ENCODE data around the gene CHRM4.

The CHRM4 gene

DNA sequence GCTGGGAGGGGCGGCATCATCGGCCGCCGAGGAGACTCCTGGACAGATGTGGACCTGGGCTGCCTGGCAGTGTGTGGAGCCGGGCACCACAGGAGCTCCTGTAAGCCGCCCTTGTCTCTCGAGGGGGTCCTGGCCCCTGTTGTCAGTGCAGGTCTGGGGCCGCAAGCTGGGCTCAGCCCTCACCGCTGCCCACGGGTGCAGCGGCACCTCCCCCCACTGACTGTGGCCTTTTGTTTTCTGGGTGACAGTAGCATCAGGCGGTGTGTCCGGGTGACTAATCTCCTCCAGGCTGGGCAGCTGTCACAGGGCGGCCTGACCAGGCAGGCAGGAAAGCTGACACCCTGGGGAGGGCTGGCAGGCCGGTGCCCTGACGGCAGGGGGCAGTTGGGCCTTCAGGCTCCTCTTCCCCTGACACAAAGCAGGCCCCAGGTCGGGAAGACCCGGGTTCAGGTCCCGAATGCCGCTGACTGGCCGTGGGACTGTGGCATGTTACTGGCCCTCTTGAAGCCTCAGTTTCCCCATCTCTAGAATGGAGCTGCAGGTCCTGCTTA lies 28.0 kb downstream of the CHRM4 start:
- H3K4me2 ChIP-seq (ENCODE audit: low read length), result peak overlapping the region; percentile 74
- peaks cover 25% of the 10 kb centered on the region for H3K4me1 ChIP-seq
- H2AFZ ChIP-seq, result no peak overlapping the region
- no peaks in the 10 kb centered on the region for H3K9me3 ChIP-seq (ENCODE audit: control insufficient read depth, low read length)
- H3K4me3 ChIP-seq (ENCODE audit: low read depth, low read length), result peak overlapping the region; percentile 11
- TF ChIP-seq, protein P1, sequence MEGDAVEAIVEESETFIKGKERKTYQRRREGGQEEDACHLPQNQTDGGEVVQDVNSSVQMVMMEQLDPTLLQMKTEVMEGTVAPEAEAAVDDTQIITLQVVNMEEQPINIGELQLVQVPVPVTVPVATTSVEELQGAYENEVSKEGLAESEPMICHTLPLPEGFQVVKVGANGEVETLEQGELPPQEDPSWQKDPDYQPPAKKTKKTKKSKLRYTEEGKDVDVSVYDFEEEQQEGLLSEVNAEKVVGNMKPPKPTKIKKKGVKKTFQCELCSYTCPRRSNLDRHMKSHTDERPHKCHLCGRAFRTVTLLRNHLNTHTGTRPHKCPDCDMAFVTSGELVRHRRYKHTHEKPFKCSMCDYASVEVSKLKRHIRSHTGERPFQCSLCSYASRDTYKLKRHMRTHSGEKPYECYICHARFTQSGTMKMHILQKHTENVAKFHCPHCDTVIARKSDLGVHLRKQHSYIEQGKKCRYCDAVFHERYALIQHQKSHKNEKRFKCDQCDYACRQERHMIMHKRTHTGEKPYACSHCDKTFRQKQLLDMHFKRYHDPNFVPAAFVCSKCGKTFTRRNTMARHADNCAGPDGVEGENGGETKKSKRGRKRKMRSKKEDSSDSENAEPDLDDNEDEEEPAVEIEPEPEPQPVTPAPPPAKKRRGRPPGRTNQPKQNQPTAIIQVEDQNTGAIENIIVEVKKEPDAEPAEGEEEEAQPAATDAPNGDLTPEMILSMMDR (IDR thresholded peaks at IDR 0.05), result no peak
- H3K79me2 ChIP-seq, result peaks cover 18% of the 10 kb centered on the region
- H3K9ac ChIP-seq, result peak overlapping the region; percentile 37
- peak overlapping the region; percentile 97 for H3K27ac ChIP-seq
- H3K36me3 ChIP-seq (ENCODE audit: control insufficient read depth, insufficient read depth, low read length), result no peaks in the 10 kb centered on the region
- H3K27me3 ChIP-seq (ENCODE audit: control insufficient read depth, insufficient read depth, low read length), result no peaks in the 10 kb centered on the region

DNA sequence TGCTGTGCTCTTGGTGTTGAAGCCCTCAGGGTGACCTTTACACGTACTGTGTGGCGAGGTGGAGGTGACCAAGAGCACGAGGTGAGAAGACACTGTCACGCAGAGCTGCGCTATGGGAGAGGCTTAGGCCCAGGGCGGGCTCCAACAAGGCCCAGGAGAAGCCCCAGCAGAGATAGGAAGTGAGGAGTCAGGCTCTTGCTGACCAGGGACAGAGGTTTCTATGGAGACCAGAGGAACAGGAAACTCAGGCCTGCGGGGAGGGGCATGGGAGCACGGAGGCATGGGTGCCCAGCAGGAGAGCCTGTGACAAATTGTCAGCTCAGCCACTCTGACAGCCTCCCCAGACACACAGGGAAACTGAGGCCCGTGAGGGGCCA lies 28.6 kb downstream of the CHRM4 start:
- Histone ChIP-seq H3K4me1 (peaks cover 25% of the 10 kb centered on the region), H3K4me2 (ENCODE audit: low read length) (peak overlapping the region; percentile 74), H3K27me3 (ENCODE audit: control insufficient read depth, insufficient read depth, low read length) (no peaks in the 10 kb centered on the region), H3K4me3 (ENCODE audit: low read depth, low read length) (peak overlapping the region; percentile 27), H3K9ac (no peak overlapping the region), H3K79me2 (peaks cover 18% of the 10 kb centered on the region), H3K27ac (peak overlapping the region; percentile 97), H3K36me3 (ENCODE audit: control insufficient read depth, insufficient read depth, low read length) (no peaks in the 10 kb centered on the region), H3K9me3 (ENCODE audit: control insufficient read depth, low read length) (no peaks in the 10 kb centered on the region), H2AFZ (peak overlapping the region; percentile 64)
- TF ChIP-seq, protein P1 (IDR thresholded peaks at IDR 0.05), result no peak

DNA sequence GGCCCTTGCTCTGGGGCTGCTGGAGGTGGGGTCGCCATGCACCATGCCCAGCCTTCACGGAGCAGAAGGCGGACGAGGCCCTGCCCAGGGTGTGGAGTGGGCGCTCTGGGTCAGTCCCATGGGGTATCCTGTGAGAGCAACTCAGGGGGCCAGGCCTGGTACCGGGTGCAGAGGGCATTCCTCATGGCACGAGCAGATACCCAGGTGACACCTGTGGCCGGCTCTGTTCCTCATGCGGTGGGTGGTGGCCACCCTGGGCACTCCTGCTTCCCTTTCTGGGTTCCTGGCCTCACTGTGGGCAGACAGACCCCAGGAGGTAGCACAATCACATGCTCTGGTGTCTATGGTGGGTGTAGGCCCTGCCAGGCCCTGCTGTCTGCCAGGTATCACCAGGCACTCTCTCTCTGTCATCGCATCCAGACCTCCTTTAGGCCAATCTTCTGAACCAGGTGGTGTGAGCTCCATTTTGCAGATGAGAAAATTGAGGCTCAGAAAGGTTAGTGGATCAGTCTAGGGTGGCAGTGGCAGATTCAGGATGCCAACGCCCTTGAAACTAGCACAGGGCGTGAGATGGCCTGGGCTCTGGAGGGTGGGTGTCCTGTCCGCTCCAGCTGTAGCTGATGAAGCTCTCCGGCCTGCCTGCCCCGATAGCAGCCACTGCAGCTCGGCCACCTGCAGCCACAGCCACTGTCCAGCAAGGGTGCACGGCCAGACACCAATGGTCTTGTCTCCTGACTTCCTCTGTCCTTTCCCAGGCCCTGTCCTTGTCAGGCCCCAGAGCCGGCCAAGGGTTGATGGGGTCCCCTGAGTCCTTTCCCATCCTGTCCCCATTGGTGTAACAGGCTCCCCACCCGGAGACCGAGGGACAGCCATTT lies 29.2 kb downstream of the CHRM4 start:
- Histone ChIP-seq H3K4me3 (ENCODE audit: low read depth, low read length) (peak overlapping the region; percentile 27), H3K9ac (no peak overlapping the region), H3K9me3 (ENCODE audit: control insufficient read depth, low read length) (no peaks in the 10 kb centered on the region), H3K27me3 (ENCODE audit: control insufficient read depth, insufficient read depth, low read length) (no peaks in the 10 kb centered on the region), H3K4me2 (ENCODE audit: low read length) (peak overlapping the region; percentile 74), H3K27ac (peak overlapping the region; percentile 97), H3K36me3 (ENCODE audit: control insufficient read depth, insufficient read depth, low read length) (no peaks in the 10 kb centered on the region), H3K4me1 (peaks cover 27% of the 10 kb centered on the region), H3K79me2 (peaks cover 18% of the 10 kb centered on the region), H2AFZ (peak overlapping the region; percentile 64)
- TF ChIP-seq, protein P1 (IDR thresholded peaks at IDR 0.05), result no peak

DNA sequence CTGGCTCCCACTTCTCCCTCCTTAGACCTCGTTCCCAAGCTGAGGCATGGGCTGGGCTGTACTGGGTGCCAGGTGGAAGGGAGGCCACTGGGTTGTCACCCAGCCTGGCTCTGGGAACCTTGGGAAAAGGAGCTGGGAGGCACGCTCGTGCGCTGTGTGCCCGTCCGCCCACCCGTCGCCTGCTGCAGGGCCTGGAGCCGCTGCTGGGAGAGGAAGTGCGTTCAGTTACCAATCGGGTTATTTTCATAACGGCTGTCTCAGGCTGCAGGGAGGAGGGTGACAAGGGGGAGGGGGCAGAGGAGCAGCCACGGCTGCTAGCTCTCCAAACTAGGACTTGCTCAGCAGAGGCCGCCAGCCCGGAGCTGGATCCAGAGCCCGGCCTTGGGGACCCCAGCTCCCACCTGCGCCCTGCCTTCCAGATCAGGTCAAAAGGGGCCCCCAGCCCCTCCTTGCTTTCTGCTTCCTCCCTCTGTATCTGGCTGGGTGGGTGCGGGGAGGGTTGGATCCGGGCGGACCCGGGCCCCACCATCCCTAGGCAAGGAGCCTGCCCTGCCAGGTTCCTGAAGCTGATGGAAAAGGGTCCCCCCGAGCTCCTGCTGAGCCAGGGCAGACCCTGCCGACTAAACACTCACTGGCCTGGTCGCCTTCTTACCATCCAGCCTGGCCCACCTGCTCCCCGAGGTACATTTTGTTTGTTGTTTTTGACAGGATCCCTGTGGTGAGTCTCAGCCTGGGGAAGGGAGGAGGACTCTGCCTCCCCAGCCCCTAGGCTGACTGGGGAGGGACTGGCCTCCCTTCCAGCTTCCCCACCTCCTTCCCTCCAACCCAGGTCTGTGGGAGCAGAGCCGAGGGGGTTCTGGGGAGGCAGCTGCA lies 30.1 kb downstream of the CHRM4 start:
- peak overlapping the region; percentile 11 for H3K9ac ChIP-seq
- H3K36me3 ChIP-seq (ENCODE audit: control insufficient read depth, insufficient read depth, low read length), result no peaks in the 10 kb centered on the region
- H3K9me3 ChIP-seq (ENCODE audit: control insufficient read depth, low read length), result no peaks in the 10 kb centered on the region
- peak overlapping the region; percentile 29 for H3K4me3 ChIP-seq (ENCODE audit: low read depth, low read length)
- H3K27ac ChIP-seq, result peak overlapping the region; percentile 97
- peaks cover 35% of the 10 kb centered on the region for H3K4me1 ChIP-seq
- peak overlapping the region; percentile 74 for H3K4me2 ChIP-seq (ENCODE audit: low read length)
- H3K27me3 ChIP-seq (ENCODE audit: control insufficient read depth, insufficient read depth, low read length), result no peaks in the 10 kb centered on the region
- TF ChIP-seq, protein P1 (IDR thresholded peaks at IDR 0.05), result no peak
- peak overlapping the region; percentile 73 for H2AFZ ChIP-seq
- peaks cover 18% of the 10 kb centered on the region for H3K79me2 ChIP-seq
